Epidermal melanocyte (primary cell): ENCODE data around the gene EXOC6B.

Experiments used
- DNase-seq: peaks from one replicate; pipeline ENCODE4 v3.0.0; 2011; ENCODE audit warnings: low spot score; ENCODE audit not compliant: insufficient read length

Gene EXOC6B

GRCh38 chr2:72830273-72830672 lies 4.4 kb upstream of the EXOC6B start:
- no peak for DNase-seq

DNA sequence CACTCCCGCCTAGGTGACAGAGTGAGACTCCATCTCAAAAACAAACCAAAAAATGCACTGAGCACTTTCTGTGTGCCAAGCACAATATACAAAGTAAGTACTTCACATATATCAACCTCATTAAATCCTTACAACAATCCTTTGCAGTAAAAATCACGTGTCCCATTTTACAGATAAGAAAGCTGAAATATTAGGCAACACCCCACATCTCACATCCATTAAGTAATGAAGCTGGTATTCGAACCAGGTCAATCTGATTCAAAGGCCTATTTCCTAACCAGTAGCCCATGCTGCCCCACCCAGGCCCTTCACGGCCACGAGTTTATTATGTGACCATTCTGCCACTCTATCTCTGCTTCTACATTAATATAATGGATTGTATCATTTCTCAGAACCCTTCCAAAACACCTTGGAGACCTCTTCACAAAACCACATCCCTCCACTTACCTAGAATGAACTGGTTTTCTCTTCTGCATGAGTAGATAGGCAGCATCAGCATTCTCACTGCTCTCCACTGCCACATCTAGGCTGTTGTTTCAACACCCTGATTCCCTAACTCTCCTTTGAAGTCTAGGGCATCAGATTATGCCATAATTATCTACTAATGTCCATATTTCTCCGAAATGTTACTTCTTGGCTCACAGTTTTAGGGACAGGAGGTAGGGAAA lies 3.1 kb upstream of the EXOC6B start:
- DNase-seq: no peak

DNA sequence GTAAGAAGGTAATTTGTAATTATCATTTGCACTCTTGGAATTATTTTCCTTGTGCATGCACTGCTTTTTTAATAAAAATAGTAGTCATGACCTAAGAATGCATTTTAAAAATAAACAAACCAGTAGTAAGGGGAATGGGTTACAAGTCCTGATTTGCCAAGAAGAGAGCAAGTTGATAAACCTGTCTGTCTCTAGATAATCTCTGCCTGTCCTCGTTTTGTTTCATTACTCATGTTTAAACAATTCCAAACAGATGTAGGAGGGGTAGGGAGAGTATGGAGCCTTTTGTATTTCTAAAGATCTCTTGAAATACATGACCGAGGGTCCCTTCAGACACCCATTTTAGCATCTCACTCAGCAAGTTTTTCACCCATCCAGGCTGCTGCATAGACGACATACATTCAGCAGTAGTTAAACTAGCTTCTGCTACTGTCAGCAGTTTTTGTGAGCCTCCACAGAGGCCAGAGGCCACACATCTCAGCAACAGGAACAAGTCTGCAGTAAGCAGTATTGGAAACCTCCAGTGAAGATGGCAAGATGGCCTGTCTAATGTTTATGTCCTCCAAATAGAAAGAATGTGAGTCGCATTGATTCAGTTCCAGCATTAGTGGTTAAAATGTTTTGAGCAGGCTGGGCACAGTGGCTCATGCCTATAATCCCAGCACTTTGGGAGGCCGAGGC lies 2.3 kb upstream of the EXOC6B start:
- DNase-seq: no peak

DNA sequence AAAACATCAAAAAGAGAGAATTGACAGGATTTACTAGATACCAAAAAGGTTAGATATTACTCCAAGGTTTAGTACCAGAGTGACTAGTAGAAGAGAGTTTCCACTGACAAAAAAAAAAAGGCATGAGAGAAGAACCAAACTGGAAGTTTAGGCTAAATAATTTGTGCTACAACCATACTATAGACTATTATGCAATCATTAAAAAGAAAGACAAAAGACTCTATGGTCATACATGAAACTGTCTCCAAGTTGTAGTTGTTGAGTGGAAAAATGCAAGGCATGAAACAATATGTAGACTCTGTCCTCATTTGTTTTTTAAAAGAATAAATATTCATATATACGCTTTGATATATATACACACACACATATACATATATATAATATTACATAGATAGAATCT lies 1.7 kb upstream of the EXOC6B start:
- DNase-seq: no peak

GRCh38 chr2:72826156-72826477 lies 284 bp upstream of the EXOC6B start:
- no peak for DNase-seq

DNA sequence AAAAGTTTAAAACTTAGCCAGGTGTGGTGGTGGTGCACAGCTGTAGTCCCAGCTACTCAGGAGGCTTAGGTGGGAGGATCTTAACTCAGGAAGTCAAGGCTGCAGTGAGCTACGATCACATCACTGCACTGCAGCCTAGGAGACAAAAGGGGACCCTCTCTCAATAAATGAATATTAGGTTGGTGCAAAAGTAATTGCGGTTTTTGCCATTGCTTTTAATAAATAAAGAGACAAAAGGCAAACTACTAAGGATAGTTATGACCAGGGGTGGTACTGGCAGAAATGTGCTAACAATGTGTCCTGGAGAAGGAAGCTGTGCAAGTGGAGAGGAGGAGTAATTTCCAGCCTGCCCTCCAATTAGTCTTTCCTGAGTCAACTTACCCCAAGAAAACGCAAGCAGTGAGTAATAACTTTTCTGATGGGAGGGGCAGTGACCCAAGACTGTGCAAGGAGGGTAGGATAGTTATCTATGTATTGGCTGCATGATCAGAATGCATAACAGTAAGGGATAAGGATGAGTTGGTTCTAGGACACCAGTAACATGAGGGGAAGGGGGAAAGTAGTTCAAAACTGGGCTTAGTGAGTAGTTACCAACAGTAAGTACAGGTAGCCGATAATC lies 1.5 kb downstream of the EXOC6B start:
- DNase-seq: no peak

DNA sequence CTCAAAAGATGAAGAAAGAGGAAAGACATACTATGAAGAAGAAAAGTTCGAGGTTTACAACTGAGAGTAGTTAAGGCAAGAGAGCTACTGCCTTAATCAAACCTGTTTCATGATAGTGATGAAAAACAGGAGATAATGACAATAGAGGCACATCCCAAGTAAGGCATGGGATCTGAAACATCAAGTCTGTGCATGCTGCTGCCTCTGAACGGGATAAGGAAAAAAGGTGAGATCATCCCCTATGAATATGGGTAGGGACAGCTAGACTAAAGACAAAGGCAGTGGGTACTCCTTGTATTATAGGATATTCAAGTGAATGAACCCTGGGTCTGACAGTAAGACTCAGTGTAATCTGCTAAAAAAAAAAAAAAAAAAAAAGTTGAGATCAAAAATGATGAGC lies 3.0 kb downstream of the EXOC6B start:
- DNase-seq: no peak

DNA sequence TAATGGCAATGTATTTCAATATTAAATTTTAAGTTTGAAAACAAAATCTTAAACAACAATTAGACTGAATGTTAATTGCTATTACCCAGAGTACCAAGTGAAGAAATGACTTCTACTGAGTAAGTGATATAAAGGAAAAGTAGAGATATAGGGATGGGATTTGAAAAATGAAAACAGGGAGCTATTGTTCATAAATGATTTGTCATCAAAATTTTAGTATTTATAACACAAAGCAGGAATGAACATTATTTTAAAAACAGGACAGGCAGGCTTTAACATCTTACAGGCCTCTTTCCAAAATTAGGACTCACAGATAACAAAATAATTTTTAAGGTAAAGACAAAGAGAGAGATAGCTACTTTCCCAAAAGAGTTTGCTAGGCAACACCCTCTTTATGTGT lies 3.9 kb downstream of the EXOC6B start:
- DNase-seq: no peak

GRCh38 chr2:72821118-72821517 lies 4.7 kb downstream of the EXOC6B start:
- DNase-seq: no peak

DNA sequence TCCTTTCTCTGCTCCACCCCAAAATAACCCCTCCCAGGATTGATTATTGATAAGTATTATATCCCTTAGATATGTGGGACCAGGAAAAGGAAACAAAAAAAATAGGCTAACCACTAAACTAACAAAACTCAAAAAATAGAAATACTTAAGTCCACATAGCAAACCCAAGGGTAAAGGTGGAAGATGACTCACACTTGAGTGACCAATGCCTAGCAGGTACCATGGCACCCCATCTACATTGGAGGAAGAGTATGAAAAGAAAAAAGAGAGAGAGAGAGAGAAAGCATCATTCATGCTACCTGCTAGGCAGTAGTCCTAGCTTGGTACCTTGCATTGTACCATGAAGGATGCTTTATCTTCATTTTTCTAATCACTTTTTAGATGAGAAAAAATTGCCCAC lies 6.3 kb downstream of the EXOC6B start:
- no peak for DNase-seq

- DNase-seq: no peak
Measured at GRCh38 chr2:72815655-72816278, 10.1 kb downstream of the EXOC6B start.

- DNase-seq: no peak
Measured at GRCh38 chr2:72813841-72814240, 12.0 kb downstream of the EXOC6B start.

- DNase-seq: no peak
Measured at GRCh38 chr2:72810165-72810564, 15.7 kb downstream of the EXOC6B start.

- DNase-seq: no peak
Measured at GRCh38 chr2:72809095-72809494, 16.7 kb downstream of the EXOC6B start.

GRCh38 chr2:72806280-72806945 lies 19.4 kb downstream of the EXOC6B start:
- DNase-seq: no peak

DNA sequence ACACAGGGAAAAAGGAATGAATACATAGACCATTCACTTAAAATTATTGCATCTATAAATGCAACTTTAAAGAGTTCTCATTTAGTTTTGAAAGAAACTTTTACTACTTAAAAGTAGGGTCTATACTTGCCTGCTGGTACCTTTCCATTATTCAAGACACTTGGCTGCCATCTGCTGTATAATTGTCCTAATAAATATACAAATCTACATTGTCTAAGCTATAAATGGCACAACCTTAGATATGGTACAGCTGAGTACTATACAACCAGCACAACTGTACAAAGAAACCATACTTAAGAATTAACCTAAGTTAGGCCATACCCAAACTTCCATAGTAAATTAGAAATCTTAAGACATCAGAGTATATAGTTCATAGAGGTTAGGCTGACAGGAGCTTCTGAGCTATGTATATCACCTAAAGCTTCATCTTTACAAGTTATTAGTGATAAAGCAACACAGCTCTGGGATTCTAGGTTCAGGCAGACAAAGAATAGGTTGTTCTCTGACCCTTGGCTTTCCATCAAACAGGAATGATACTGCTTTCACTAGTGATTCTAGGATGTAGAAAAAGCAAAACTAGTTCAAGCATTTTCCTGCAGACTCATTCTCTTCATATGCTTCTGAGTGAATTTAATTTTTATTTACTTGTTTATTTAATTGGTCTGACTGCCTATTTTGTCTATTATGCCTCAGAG lies 22.1 kb downstream of the EXOC6B start:
- DNase-seq: no peak

DNA sequence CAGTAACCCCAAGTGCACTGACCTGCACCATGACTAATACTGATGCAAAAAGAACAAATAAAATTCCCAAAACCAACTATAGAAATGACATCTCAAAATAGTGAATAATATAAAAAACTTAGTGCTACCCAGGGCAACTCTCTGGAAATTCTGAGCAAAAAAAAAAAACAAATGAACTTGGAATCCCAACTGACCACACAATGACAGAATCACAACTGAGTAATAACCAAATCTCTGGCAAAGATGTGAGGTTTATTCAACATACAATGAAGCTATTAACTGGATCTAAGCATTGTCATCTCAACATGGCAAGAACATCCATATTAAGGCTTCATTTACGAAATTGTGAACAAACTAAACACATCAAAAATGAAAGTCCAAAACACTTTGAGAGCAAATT lies 22.7 kb downstream of the EXOC6B start:
- no peak for DNase-seq

GRCh38 chr2:72800492-72800891 lies 25.3 kb downstream of the EXOC6B start:
- DNase-seq: no peak

- no peak for DNase-seq
Measured at GRCh38 chr2:72797740-72798139, 28.1 kb downstream of the EXOC6B start.

DNA sequence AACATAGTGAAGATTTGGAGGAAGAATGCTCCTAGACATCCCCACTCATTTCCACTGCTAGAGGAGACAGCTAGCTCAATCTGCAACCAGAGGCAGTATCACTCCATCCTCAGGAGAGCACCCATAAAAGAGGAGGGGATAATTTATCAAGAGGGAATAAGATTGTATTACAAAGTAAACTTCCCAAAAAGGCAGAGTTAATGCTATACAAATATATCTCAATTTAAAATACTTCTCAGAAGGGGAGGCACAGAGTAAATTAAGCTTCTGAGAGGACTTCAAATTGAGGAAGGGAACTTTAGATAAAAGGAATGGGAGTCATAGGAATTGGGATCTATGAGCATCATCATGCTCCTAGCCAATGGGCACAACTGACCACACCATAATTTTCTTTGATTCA lies 29.1 kb downstream of the EXOC6B start:
- DNase-seq: no peak

- DNase-seq: no peak
Measured at GRCh38 chr2:72794572-72794971, 31.3 kb downstream of the EXOC6B start.
